Measurements from ENCODE around the gene NSG2. TPM values are rescaled to one million over a fixed set of nuclear protein-coding genes. Genes with fewer than 3 reads are reported as not detected.
"Not testable (repeated sequence)": the region's sequence is repeated elsewhere in the genome, so short reads cannot be mapped to it uniquely, and the experiment has no call there.

The NSG2 gene
- total and polyA plus RNA-seq, 4 donors: 0.14 TPM; not detected in 3

GRCh38 chr5:174098694-174099093 is 53.2 kb downstream of the NSG2 start:
- no peak overlapping the region for H3K27ac ChIP-seq (ENCODE audit: low read depth in 1 of 2, low read length in 2 of 2)
- H3K4me1 ChIP-seq (ENCODE audit: control insufficient read depth in 4 of 4, insufficient read depth in 4 of 4, low read length in 3 of 4): no peaks in the 10 kb centered on the region
- H3K9me3 ChIP-seq (ENCODE audit: control insufficient read depth in 4 of 4, low read length in 3 of 4): no peaks in the 10 kb centered on the region
- no peak overlapping the region for H3K4me3 ChIP-seq (ENCODE audit: low read depth in 1 of 3, low read length in 3 of 3)
- 90% methylated on average over 15 of the region's 15 CpGs for WGBS
- H3K9ac ChIP-seq (ENCODE audit: low read depth in 1 of 2, low read length in 2 of 2): no peak overlapping the region
- H3K36me3 ChIP-seq (ENCODE audit: control insufficient read depth in 4 of 4, insufficient read depth in 3 of 4, low read depth in 1 of 4, low read length in 3 of 4): no peaks in the 10 kb centered on the region
- H3K27me3 ChIP-seq (ENCODE audit: control insufficient read depth in 4 of 4, insufficient read depth in 4 of 4, low read length in 3 of 4): no peaks in the 10 kb centered on the region
- no peak for TF ChIP-seq FOXA1 (IDR thresholded peaks at IDR 0.05)
- no peak for TF ChIP-seq RXRA (IDR thresholded peaks at IDR 0.05)
- no peak for TF ChIP-seq HNF4G (IDR thresholded peaks at IDR 0.05)
- TF ChIP-seq TAF1 (conservative IDR thresholded peaks at IDR 0.05): no peak
- TF ChIP-seq HNF4A (conservative IDR thresholded peaks at IDR 0.05): no peak
- no peak for TF ChIP-seq ZBTB33 (IDR thresholded peaks at IDR 0.05)
- no peak for DNase-seq (ENCODE audit: low spot score)

- Histone ChIP-seq H3K9me3 (ENCODE audit: control insufficient read depth in 4 of 4, low read length in 3 of 4) (no peaks in the 10 kb centered on the region), H3K27ac (ENCODE audit: low read depth in 1 of 2, low read length in 2 of 2) (no peak overlapping the region), H3K36me3 (ENCODE audit: control insufficient read depth in 4 of 4, insufficient read depth in 3 of 4, low read depth in 1 of 4, low read length in 3 of 4) (no peaks in the 10 kb centered on the region), H3K9ac (ENCODE audit: low read depth in 1 of 2, low read length in 2 of 2) (no peak overlapping the region), H3K4me3 (ENCODE audit: low read depth in 1 of 3, low read length in 3 of 3) (no peak overlapping the region), H3K27me3 (ENCODE audit: control insufficient read depth in 4 of 4, insufficient read depth in 4 of 4, low read length in 3 of 4) (no peaks in the 10 kb centered on the region), H3K4me1 (ENCODE audit: control insufficient read depth in 4 of 4, insufficient read depth in 4 of 4, low read length in 3 of 4) (no peaks in the 10 kb centered on the region)
- 66% methylated on average over 5 of the region's 5 CpGs for WGBS
- no peak for TF ChIP-seq HNF4A (conservative IDR thresholded peaks at IDR 0.05)
- TF ChIP-seq HNF4G (IDR thresholded peaks at IDR 0.05): no peak
- TF ChIP-seq FOXA1 (IDR thresholded peaks at IDR 0.05): no peak
- no peak for TF ChIP-seq SP1 (IDR thresholded peaks at IDR 0.05)
- TF ChIP-seq FOXA2 (IDR thresholded peaks at IDR 0.05): no peak
- TF ChIP-seq NR2F2 (IDR thresholded peaks at IDR 0.05): no peak
- no peak for TF ChIP-seq RXRA (IDR thresholded peaks at IDR 0.05)
- no peak for TF ChIP-seq MAX (IDR thresholded peaks at IDR 0.05)
- no peak for TF ChIP-seq RAD21 (IDR thresholded peaks at IDR 0.05)
- no peak for TF ChIP-seq GABPA (IDR thresholded peaks at IDR 0.05 in 1 of 2, conservative IDR thresholded peaks at IDR 0.05 in 1 of 2)
- no peak for DNase-seq (ENCODE audit: low spot score)
These were observed 55.0 kb downstream of the NSG2 start for GRCh38 chr5:174100490-174100889.

- no peaks in the 10 kb centered on the region for H3K27me3 ChIP-seq (ENCODE audit: control insufficient read depth in 4 of 4, insufficient read depth in 4 of 4, low read length in 3 of 4)
- H3K9ac ChIP-seq (ENCODE audit: low read depth in 1 of 2, low read length in 2 of 2): no peak overlapping the region
- H3K4me3 ChIP-seq (ENCODE audit: low read depth in 1 of 3, low read length in 3 of 3): no peak overlapping the region
- DNase-seq (ENCODE audit: low spot score): no peak
- no peak overlapping the region for H3K27ac ChIP-seq (ENCODE audit: low read depth in 1 of 2, low read length in 2 of 2)
- no peaks in the 10 kb centered on the region for H3K36me3 ChIP-seq (ENCODE audit: control insufficient read depth in 4 of 4, insufficient read depth in 3 of 4, low read depth in 1 of 4, low read length in 3 of 4)
- WGBS: 70% methylated on average over 6 of the region's 6 CpGs
- H3K4me1 ChIP-seq (ENCODE audit: control insufficient read depth in 4 of 4, insufficient read depth in 4 of 4, low read length in 3 of 4): no peaks in the 10 kb centered on the region
- no peaks in the 10 kb centered on the region for H3K9me3 ChIP-seq (ENCODE audit: control insufficient read depth in 4 of 4, low read length in 3 of 4)
- no peak for TF ChIP-seq GABPA (IDR thresholded peaks at IDR 0.05 in 1 of 2, conservative IDR thresholded peaks at IDR 0.05 in 1 of 2)
- TF ChIP-seq YY1 (IDR thresholded peaks at IDR 0.05): no peak
- no peak for TF ChIP-seq TAF1 (conservative IDR thresholded peaks at IDR 0.05)
- no peak for TF ChIP-seq CTCF (IDR thresholded peaks at IDR 0.05; ENCODE audit: low read depth, low read length, missing input control)
- no peak for TF ChIP-seq JUND (IDR thresholded peaks at IDR 0.05)
- TF ChIP-seq REST (IDR thresholded peaks at IDR 0.05): no peak
- TF ChIP-seq HNF4A (conservative IDR thresholded peaks at IDR 0.05): no peak
- no peak for TF ChIP-seq ATF3 (IDR thresholded peaks at IDR 0.05)
- no peak for TF ChIP-seq MAX (IDR thresholded peaks at IDR 0.05)
These were observed 55.8 kb downstream of the NSG2 start for GRCh38 chr5:174101195-174101730.

DNA sequence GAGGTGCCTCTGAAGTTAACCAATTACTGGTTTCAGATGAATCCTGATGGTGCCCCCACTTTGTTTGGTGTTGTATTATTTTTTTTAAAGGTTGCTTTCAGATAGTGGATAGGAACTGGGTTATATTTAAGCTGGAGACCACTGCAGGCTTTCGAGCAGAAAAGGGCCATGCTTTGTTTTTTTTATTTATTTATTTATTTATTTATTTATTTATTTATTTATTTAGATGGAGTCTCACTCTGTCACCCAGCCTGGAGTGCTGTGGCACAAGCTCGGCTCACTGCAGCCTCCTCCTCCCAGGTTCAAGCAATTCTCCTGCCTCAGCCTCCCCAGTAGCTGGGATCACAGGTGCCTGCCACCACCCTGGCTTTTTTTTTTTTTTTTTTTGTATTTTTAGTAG is 57.1 kb downstream of the NSG2 start:
- WGBS: 89% methylated on average over 2 of the region's 2 CpGs
- not testable (repeated sequence) for H3K4me1 ChIP-seq (ENCODE audit: control insufficient read depth in 4 of 4, insufficient read depth in 4 of 4, low read length in 3 of 4)

More for the DNA sequence above, 57.1 kb downstream of the NSG2 start:
- H3K27ac ChIP-seq (ENCODE audit: low read depth in 1 of 2, low read length in 2 of 2); H3K36me3 ChIP-seq (ENCODE audit: control insufficient read depth in 4 of 4, insufficient read depth in 3 of 4, low read depth in 1 of 4, low read length in 3 of 4); H3K4me3 ChIP-seq (ENCODE audit: low read depth in 1 of 3, low read length in 3 of 3); H3K9me3 ChIP-seq (ENCODE audit: control insufficient read depth in 4 of 4, low read length in 3 of 4); DNase-seq (ENCODE audit: low spot score); H3K27me3 ChIP-seq (ENCODE audit: control insufficient read depth in 4 of 4, insufficient read depth in 4 of 4, low read length in 3 of 4); H3K9ac ChIP-seq (ENCODE audit: low read depth in 1 of 2, low read length in 2 of 2): not testable (repeated sequence)
